ENCODE results near the gene TBL3. TPM values are rescaled to one million over a fixed set of nuclear protein-coding genes. Genes with fewer than 3 reads are reported as not detected.

TBL3 gene
- total RNA-seq, 1 experiment from 2014 or later, result 51.3 TPM

GRCh38 chr16:2029350-2029749 is 57.5 kb downstream of the TBL3 start:
- H3K4me3 ChIP-seq, result no peak overlapping the region
- no peak for DNase-seq
- peaks cover 18% of the 10 kb centered on the region for H3K4me1 ChIP-seq (replicated peaks; ENCODE audit: insufficient read depth)
- peaks cover 4% of the 10 kb centered on the region; the same call in 1 of the 2 replicates for H4K20me1 ChIP-seq (ENCODE audit: insufficient read depth)
- H3F3A ChIP-seq (ENCODE audit: insufficient read depth, low read depth), result peaks cover 9% of the 10 kb centered on the region; the same call in 1 of the 2 replicates
- 0 out of 2 replicates have a peak, but pooled peaks cover 4% of the 10 kb centered on the region for H3K79me2 ChIP-seq (ENCODE audit: low read depth)
- H3K27me3 ChIP-seq (ENCODE audit: insufficient read depth, low read depth), result no peaks in the 10 kb centered on the region
- ChIA-PET CTCF (no interaction called here), POLR2A (ENCODE audit: unreplicated experiment) (interaction anchor here (0.6 kb wide), 1 partner anchor 122 kb away, joined by 5 read pairs; no protein-coding TSS in a partner anchor)
- no TSS peak for BruUV-seq (replicated peaks)
- intact Hi-C loops (cut with micrococcal nuclease; ENCODE audit: unreplicated experiment), result no loop called here
- no peak overlapping the region for H2AFZ ChIP-seq
- no peaks in the 10 kb centered on the region for H3K9me2 ChIP-seq (ENCODE audit: insufficient read depth)
- H3K9me3 ChIP-seq (ENCODE audit: insufficient read depth, low read depth), result no peaks in the 10 kb centered on the region
- no peak overlapping the region for H3K27ac ChIP-seq
- no peak overlapping the region for H3K4me2 ChIP-seq
- no peaks in the 10 kb centered on the region for H3K36me3 ChIP-seq (ENCODE audit: low read depth)
- no peak for TF ChIP-seq EZH2 (IDR thresholded peaks at IDR 0.05; ENCODE audit: low read depth)
- no peak for TF ChIP-seq CTCF (conservative IDR thresholded peaks at IDR 0.05)

- Histone ChIP-seq H3K4me1 (replicated peaks; ENCODE audit: insufficient read depth) (peaks cover 18% of the 10 kb centered on the region), H3F3A (ENCODE audit: insufficient read depth, low read depth) (peaks cover 9% of the 10 kb centered on the region; the same call in 1 of the 2 replicates), H3K9me2 (ENCODE audit: insufficient read depth) (no peaks in the 10 kb centered on the region), H2AFZ (no peak overlapping the region), H3K4me3 (no peak overlapping the region), H3K9me3 (ENCODE audit: insufficient read depth, low read depth) (no peaks in the 10 kb centered on the region), H3K36me3 (ENCODE audit: low read depth) (no peaks in the 10 kb centered on the region), H3K79me2 (ENCODE audit: low read depth) (0 out of 2 replicates have a peak, but pooled peaks cover 4% of the 10 kb centered on the region), H3K27ac (no peak overlapping the region), H3K4me2 (no peak overlapping the region), H3K27me3 (ENCODE audit: insufficient read depth, low read depth) (no peaks in the 10 kb centered on the region), H4K20me1 (ENCODE audit: insufficient read depth) (peaks cover 4% of the 10 kb centered on the region; the same call in 1 of the 2 replicates)
- BruUV-seq (replicated peaks), result no TSS peak
- TF ChIP-seq CTCF (conservative IDR thresholded peaks at IDR 0.05) (no peak), EZH2 (IDR thresholded peaks at IDR 0.05; ENCODE audit: low read depth) (no peak)
- ChIA-PET POLR2A (ENCODE audit: unreplicated experiment) (interaction anchor here (0.6 kb wide), 1 partner anchor 121 kb away, joined by 5 read pairs; no protein-coding TSS in a partner anchor), CTCF (no interaction called here)
- intact Hi-C loops (cut with micrococcal nuclease; ENCODE audit: unreplicated experiment), result no loop called here
- no peak for DNase-seq
These were observed 58.2 kb downstream of the TBL3 start for GRCh38 chr16:2030036-2030435.

- ChIA-PET CTCF (no interaction called here), POLR2A (ENCODE audit: unreplicated experiment) (no interaction called here)
- no peak overlapping the region for H3K4me3 ChIP-seq
- DNase-seq, result no peak
- no peaks in the 10 kb centered on the region for H3K36me3 ChIP-seq (ENCODE audit: low read depth)
- peaks cover 4% of the 10 kb centered on the region; the same call in 1 of the 2 replicates for H4K20me1 ChIP-seq (ENCODE audit: insufficient read depth)
- H3K9me3 ChIP-seq (ENCODE audit: insufficient read depth, low read depth), result no peaks in the 10 kb centered on the region
- H3K27ac ChIP-seq, result no peak overlapping the region
- H3K79me2 ChIP-seq (ENCODE audit: low read depth), result 0 out of 2 replicates have a peak, but pooled peaks cover 4% of the 10 kb centered on the region
- intact Hi-C loops (cut with micrococcal nuclease; ENCODE audit: unreplicated experiment), result no loop called here
- H3K4me2 ChIP-seq, result no peak overlapping the region
- no peak for TF ChIP-seq EZH2 (IDR thresholded peaks at IDR 0.05; ENCODE audit: low read depth)
- no peak for TF ChIP-seq CTCF (conservative IDR thresholded peaks at IDR 0.05)
- peaks cover 9% of the 10 kb centered on the region; the same call in 1 of the 2 replicates for H3F3A ChIP-seq (ENCODE audit: insufficient read depth, low read depth)
- H3K4me1 ChIP-seq (replicated peaks; ENCODE audit: insufficient read depth), result peaks cover 18% of the 10 kb centered on the region
- no TSS peak for BruUV-seq (replicated peaks)
- H2AFZ ChIP-seq, result no peak overlapping the region
- H3K27me3 ChIP-seq (ENCODE audit: insufficient read depth, low read depth), result no peaks in the 10 kb centered on the region
- H3K9me2 ChIP-seq (ENCODE audit: insufficient read depth), result no peaks in the 10 kb centered on the region
These were observed 59.3 kb downstream of the TBL3 start for GRCh38 chr16:2031081-2031577.

Other genes starting within 250 kb of the TBL3 start
- 49.0 and 87.8 TPM in 2 replicates for gene NME3, start 200.5 kb upstream of the TBL3 start, total RNA-seq (2021)
- 24.2 and 32.4 TPM in 2 replicates for gene EME2, start 199.2 kb upstream of the TBL3 start, total RNA-seq (2021)
- 201 and 247 TPM in 2 replicates for gene MRPS34, start 198.9 kb upstream of the TBL3 start, total RNA-seq (2021)
- gene SPSB3, start 189.5 kb upstream of the TBL3 start, total RNA-seq (2021), result 58.2 and 86.6 TPM in 2 replicates
- gene NUBP2, start 189.1 kb upstream of the TBL3 start, total RNA-seq (2021), result 80.0 and 103 TPM in 2 replicates
- gene IGFALS, start 178.3 kb upstream of the TBL3 start, total RNA-seq (2021), result 0.18 TPM in 1 of 2 replicates, not detected in the other
- 51.8 and 74.5 TPM in 2 replicates for gene HAGH, start 145.2 kb upstream of the TBL3 start, total RNA-seq (2021)
- 26.8 and 41.2 TPM in 2 replicates for gene FAHD1, start 144.8 kb upstream of the TBL3 start, total RNA-seq (2021)
- not detected in 2 replicates for gene MEIOB, start 99.9 kb upstream of the TBL3 start, total RNA-seq (2021)
- not detected in 2 replicates for gene HS3ST6, start 53.6 kb upstream of the TBL3 start, total RNA-seq (2021)
- 49.4 and 54.9 TPM in 2 replicates for gene MSRB1, start 28.9 kb upstream of the TBL3 start, total RNA-seq (2021)
- 0.44 TPM in 1 of 2 replicates, not detected in the other for gene RPL3L, start 17.4 kb upstream of the TBL3 start, total RNA-seq (2021)
- 181 and 190 TPM in 2 replicates for gene NDUFB10, start 12.5 kb upstream of the TBL3 start, total RNA-seq (2021)
- gene RPS2, start 7.2 kb upstream of the TBL3 start, total RNA-seq (2021), result 3,808 and 4,468 TPM in 2 replicates
- gene RNF151, start 5.2 kb upstream of the TBL3 start, total RNA-seq (2021), result not detected in 2 replicates
- gene NOXO1, start 9.4 kb downstream of the TBL3 start, total RNA-seq (2021), result 11.1 and 12.7 TPM in 2 replicates
- gene GFER, start 12.1 kb downstream of the TBL3 start, total RNA-seq (2021), result 59.7 and 63.8 TPM in 2 replicates
- 4.3 and 4.5 TPM in 2 replicates for gene SYNGR3, start 17.9 kb downstream of the TBL3 start, total RNA-seq (2021)
- gene ZNF598, start 37.8 kb downstream of the TBL3 start, total RNA-seq (2021), result 68.4 and 72.5 TPM in 2 replicates
- gene NPW, start 47.7 kb downstream of the TBL3 start, total RNA-seq (2021), result 4.0 and 8.1 TPM in 2 replicates
- gene NHERF2, start 54.8 kb downstream of the TBL3 start, total RNA-seq (2021), result 104 and 144 TPM in 2 replicates
- gene NTHL1, start 75.8 kb downstream of the TBL3 start, total RNA-seq (2021), result 47.3 and 66.6 TPM in 2 replicates
- 166 and 170 TPM in 2 replicates for gene TSC2, start 75.9 kb downstream of the TBL3 start, total RNA-seq (2021)
- 91.5 and 105 TPM in 2 replicates for gene PKD1, start 163.8 kb downstream of the TBL3 start, total RNA-seq (2021)
- 29.5 and 31.3 TPM in 2 replicates for gene RAB26, start 176.6 kb downstream of the TBL3 start, total RNA-seq (2021)
- 166 and 199 TPM in 2 replicates for gene TRAF7, start 183.7 kb downstream of the TBL3 start, total RNA-seq (2021)
- 2.1 and 3.3 TPM in 2 replicates for gene CASKIN1, start 224.6 kb downstream of the TBL3 start, total RNA-seq (2021)
- 66.3 and 74.2 TPM in 2 replicates for gene MLST8, start 233.4 kb downstream of the TBL3 start, total RNA-seq (2021)
- 17.1 and 24.6 TPM in 2 replicates for gene BRICD5, start 238.8 kb downstream of the TBL3 start, total RNA-seq (2021)
- 20.2 and 23.4 TPM in 2 replicates for gene PGP, start 242.8 kb downstream of the TBL3 start, total RNA-seq (2021)